Lower leg skin (tissue), 4 donors: ENCODE results near the gene INSYN1. TPM values are rescaled to one million over a fixed set of nuclear protein-coding genes. Genes with fewer than 3 reads are reported as not detected.

ENCODE experiments used
- DNase-seq, 2 donors: peaks; one replicate each; pipeline ENCODE4 v3.0.0-alpha.2; 2019; ENCODE audit warnings: low spot score in 2 of 2
- H3K4me3 ChIP-seq: fragments of 200-600 bp; sonication (generic); 2 replicates; pipeline ENCODE4 v1.5.1; 2017; ENCODE audit warnings: mild to moderate bottlenecking, low read depth; ENCODE audit not compliant: poor library complexity, severe bottlenecking
- CTCF ChIP-seq, 3 donors: fragments of 450-650 bp; IDR thresholded peaks; one replicate each; pipeline ENCODE4 v1.5.1; 2016; ENCODE audit warnings: antibody characterized with exemption in 3 of 3, mild to moderate bottlenecking in 3 of 3, moderate library complexity in 2 of 3
- POLR2A ChIP-seq, 2 donors: fragments of 450-650 bp; IDR thresholded peaks; one replicate each; pipeline ENCODE4 v1.6.1; 2016 to 2017; ENCODE audit warnings: antibody characterized with exemption in 2 of 2, mild to moderate bottlenecking in 1 of 2, moderate library complexity in 1 of 2
- WGBS, 2 donors: methylation state at CpG; one replicate each; pipeline ENCODE4 v1.1.5; 2018; 5-methylcytosine and 5-hydroxymethylcytosine counted together
- intact Hi-C: fragments of 100-400 bp; cut with DNase I; formaldehyde crosslinking; loops from one replicate; pipeline ENCODE4 v1.15.0; 2023; ENCODE audit warnings: low total_unique reads
- total RNA-seq, 4 donors: library from RNA; depleted of rRNA; stranded (reverse); fragments of >200 nt; gene quantifications; one replicate each; pipeline ENCODE4 v1.1.0, GENCODE V29; 2016

The INSYN1 gene
- total RNA-seq, 4 donors from 2014 or later: 30.9 to 50.7 (median 34.8) TPM

GRCh38 chr15:73746261-73746660, 6.9 kb downstream of the INSYN1 start:
- TF ChIP-seq POLR2A (IDR thresholded peaks at IDR 0.05): no peak
- TF ChIP-seq CTCF (IDR thresholded peaks at IDR 0.05): no peak
- DNase-seq: no peak
- intact Hi-C loops: no loop called here
- no peak overlapping the region for H3K4me3 ChIP-seq
- 70 to 80% methylated on average over 8 of the region's 8 CpGs for WGBS, 2 donors

- DNase-seq: no peak
- intact Hi-C loops: no loop called here
- TF ChIP-seq CTCF (IDR thresholded peaks at IDR 0.05) (no peak), POLR2A (IDR thresholded peaks at IDR 0.05) (no peak)
- no peak overlapping the region for H3K4me3 ChIP-seq
- WGBS, 2 donors: 60 to 68% methylated on average over 7 of the region's 7 CpGs
Measured at GRCh38 chr15:73745073-73745472, 8.1 kb downstream of the INSYN1 start.

- TF ChIP-seq POLR2A (IDR thresholded peaks at IDR 0.05) (no peak), CTCF (IDR thresholded peaks at IDR 0.05) (no peak)
- no peak for DNase-seq
- intact Hi-C loops: no loop called here
- 27 to 63% methylated on average over 1 of the region's 1 CpG for WGBS, 2 donors
- H3K4me3 ChIP-seq: no peak overlapping the region
Measured at GRCh38 chr15:73744293-73744692, 8.9 kb downstream of the INSYN1 start.

- no peak for DNase-seq
- intact Hi-C loops: no loop called here
- TF ChIP-seq CTCF (IDR thresholded peaks at IDR 0.05) (no peak), POLR2A (IDR thresholded peaks at IDR 0.05) (no peak)
- no peak overlapping the region for H3K4me3 ChIP-seq
- WGBS, 2 donors: 48 to 57% methylated on average over 3 of the region's 3 CpGs
Measured at GRCh38 chr15:73741321-73741836, 11.8 kb downstream of the INSYN1 start.

GRCh38 chr15:73740152-73741048, 12.8 kb downstream of the INSYN1 start:
- H3K4me3 ChIP-seq: no peak overlapping the region
- intact Hi-C loops: no loop called here
- TF ChIP-seq CTCF (IDR thresholded peaks at IDR 0.05) (no peak), POLR2A (IDR thresholded peaks at IDR 0.05) (no peak)
- DNase-seq: no peak
- WGBS, 2 donors: 89 to 95% methylated on average over 18 to 25 of the region's 25 CpGs
